Measurements from ENCODE around the gene DMD. TPM values are rescaled to one million over a fixed set of nuclear protein-coding genes. Genes with fewer than 3 reads are reported as not detected.
"Not testable (repeated sequence)": the region's sequence is repeated elsewhere in the genome, so short reads cannot be mapped to it uniquely, and the experiment has no call there.

DMD gene
- polyA plus RNA-seq, 4 donors: 1.6 to 11.6 (median 2.9) TPM

DNA sequence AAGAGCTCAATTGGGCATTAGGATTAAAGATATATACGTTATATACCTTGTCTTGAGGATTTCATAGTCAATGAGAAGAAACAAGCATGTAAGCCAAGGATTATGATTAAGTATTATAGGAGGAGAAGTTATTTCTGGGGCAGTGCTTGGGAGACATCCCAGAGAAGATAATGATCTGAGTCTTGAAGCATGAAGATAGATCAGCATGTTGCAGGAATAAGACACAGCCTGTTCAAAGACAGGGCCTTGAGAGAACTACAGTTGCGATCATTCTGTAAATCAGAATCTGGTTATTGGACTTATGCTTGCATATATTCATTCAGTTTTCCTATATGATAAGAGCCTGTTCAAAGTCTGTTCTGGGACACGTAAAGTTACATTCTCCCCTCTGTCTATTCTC, 1277.3 kb downstream of the DMD start:
- FAIRE-seq (no peak), DNase-seq (no peak)
- Histone ChIP-seq H3K4me3 (ENCODE audit: low read depth in 1 of 3, low read length in 3 of 3) (no peak overlapping the region), H3K36me3 (ENCODE audit: control insufficient read depth in 3 of 3, insufficient read depth in 2 of 3, low read depth in 1 of 3, low read length in 3 of 3) (no peaks in the 10 kb centered on the region), H3K9me3 (ENCODE audit: control insufficient read depth in 2 of 2, insufficient read depth in 1 of 2, low read depth in 1 of 2, low read length in 1 of 2) (no peaks in the 10 kb centered on the region), H3K27ac (ENCODE audit: low read depth in 1 of 3, low read length in 2 of 3) (no peak overlapping the region), H3K27me3 (ENCODE audit: control insufficient read depth in 3 of 3, insufficient read depth in 3 of 3, low read length in 3 of 3) (no peaks in the 10 kb centered on the region), H3K4me1 (ENCODE audit: control insufficient read depth in 3 of 3, insufficient read depth in 2 of 3, low read depth in 1 of 3, low read length in 2 of 3) (no peaks in the 10 kb centered on the region)
- 54 to 68% (median 65%) methylated on average over 3 of the region's 3 CpGs for WGBS, 3 donors

DNA sequence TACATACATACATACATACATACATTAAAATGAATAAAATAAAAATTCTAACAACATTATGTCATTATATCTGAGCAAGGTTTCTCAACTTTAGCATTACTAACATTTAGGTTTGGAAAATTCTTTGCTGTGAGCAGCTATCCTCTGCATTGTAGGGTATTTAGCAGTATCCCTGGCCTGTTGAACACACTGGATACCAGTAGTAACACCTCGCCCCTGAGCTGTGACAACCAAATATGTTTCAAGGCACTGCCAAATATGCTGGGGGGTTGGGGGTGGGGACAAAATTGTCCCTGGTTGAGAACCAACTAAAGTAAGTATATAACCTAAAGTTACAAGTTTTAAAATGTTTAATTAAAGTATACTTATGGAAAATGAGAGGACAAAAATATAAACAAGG, 1278.6 kb downstream of the DMD start:
- FAIRE-seq (no peak), DNase-seq (no peak)
- Histone ChIP-seq H3K4me3 (ENCODE audit: low read depth in 1 of 3, low read length in 3 of 3) (no peak overlapping the region), H3K27me3 (ENCODE audit: control insufficient read depth in 3 of 3, insufficient read depth in 3 of 3, low read length in 3 of 3) (no peaks in the 10 kb centered on the region), H3K9me3 (ENCODE audit: control insufficient read depth in 2 of 2, insufficient read depth in 1 of 2, low read depth in 1 of 2, low read length in 1 of 2) (no peaks in the 10 kb centered on the region), H3K4me1 (ENCODE audit: control insufficient read depth in 3 of 3, insufficient read depth in 2 of 3, low read depth in 1 of 3, low read length in 2 of 3) (no peaks in the 10 kb centered on the region), H3K36me3 (ENCODE audit: control insufficient read depth in 3 of 3, insufficient read depth in 2 of 3, low read depth in 1 of 3, low read length in 3 of 3) (no peaks in the 10 kb centered on the region), H3K27ac (ENCODE audit: low read depth in 1 of 3, low read length in 2 of 3) (no peak overlapping the region)
- WGBS, 3 donors: 79 to 100% (median 94%) methylated on average over 1 of the region's 1 CpG

DNA sequence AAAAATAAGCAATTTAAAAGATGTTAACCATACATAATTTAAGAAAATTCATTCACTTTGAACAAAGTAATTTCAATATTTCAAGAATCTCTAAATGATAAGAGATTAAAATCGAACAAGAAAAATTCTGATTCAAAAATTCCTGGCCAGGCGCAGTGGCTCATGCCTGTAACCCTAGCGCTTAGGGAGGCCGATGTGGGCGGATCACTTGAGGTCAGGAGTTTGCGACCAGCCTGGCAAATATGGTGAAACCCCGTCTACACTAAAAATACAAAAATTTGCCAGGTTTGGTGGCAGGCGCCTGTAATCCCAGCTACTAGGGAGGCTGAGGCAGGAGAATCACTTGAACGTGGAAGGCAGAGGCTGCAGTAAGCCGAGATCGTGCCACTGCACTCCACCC, 1279.0 kb downstream of the DMD start:
- H3K36me3 ChIP-seq (ENCODE audit: control insufficient read depth in 3 of 3, insufficient read depth in 2 of 3, low read depth in 1 of 3, low read length in 3 of 3); H3K4me1 ChIP-seq (ENCODE audit: control insufficient read depth in 3 of 3, insufficient read depth in 2 of 3, low read depth in 1 of 3, low read length in 2 of 3); H3K4me3 ChIP-seq (ENCODE audit: low read depth in 1 of 3, low read length in 3 of 3); FAIRE-seq; H3K9me3 ChIP-seq (ENCODE audit: control insufficient read depth in 2 of 2, insufficient read depth in 1 of 2, low read depth in 1 of 2, low read length in 1 of 2); H3K27ac ChIP-seq (ENCODE audit: low read depth in 1 of 3, low read length in 2 of 3); DNase-seq; H3K27me3 ChIP-seq (ENCODE audit: control insufficient read depth in 3 of 3, insufficient read depth in 3 of 3, low read length in 3 of 3): not testable (repeated sequence)
- 91 to 97% (median 97%) methylated on average over 11 of the region's 11 CpGs for WGBS, 3 donors

DNA sequence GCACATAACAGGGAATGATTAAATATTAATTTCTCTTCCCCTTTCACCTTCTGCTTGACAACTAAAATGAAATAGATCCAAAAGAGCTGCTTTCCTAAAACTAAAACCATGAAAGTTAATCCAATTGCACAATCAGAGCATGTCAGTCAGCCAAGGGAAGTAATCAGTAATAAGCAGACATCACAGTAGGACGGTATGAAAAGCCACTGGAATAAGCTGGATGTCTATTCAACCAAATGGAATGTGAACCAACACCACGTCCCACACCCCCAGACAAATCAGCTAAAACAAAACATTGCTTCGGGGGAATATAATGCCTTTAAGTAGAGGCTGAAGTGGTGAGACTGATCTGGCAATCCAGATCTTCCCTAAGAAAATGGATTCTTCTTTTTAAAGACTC, 1280.1 kb downstream of the DMD start:
- no peak overlapping the region for H3K4me3 ChIP-seq (ENCODE audit: low read depth in 1 of 3, low read length in 3 of 3)
- WGBS, 3 donors: 8 to 45% (median 13%) methylated on average over 3 of the region's 3 CpGs
- H3K4me1 ChIP-seq (ENCODE audit: control insufficient read depth in 3 of 3, insufficient read depth in 2 of 3, low read depth in 1 of 3, low read length in 2 of 3): no peaks in the 10 kb centered on the region
- H3K36me3 ChIP-seq (ENCODE audit: control insufficient read depth in 3 of 3, insufficient read depth in 2 of 3, low read depth in 1 of 3, low read length in 3 of 3): no peaks in the 10 kb centered on the region
- FAIRE-seq (no peak), DNase-seq (peak in 1 of 2 donors; percentile 13)
- H3K27me3 ChIP-seq (ENCODE audit: control insufficient read depth in 3 of 3, insufficient read depth in 3 of 3, low read length in 3 of 3): no peaks in the 10 kb centered on the region
- no peak overlapping the region for H3K27ac ChIP-seq (ENCODE audit: low read depth in 1 of 3, low read length in 2 of 3)
- H3K9me3 ChIP-seq (ENCODE audit: control insufficient read depth in 2 of 2, insufficient read depth in 1 of 2, low read depth in 1 of 2, low read length in 1 of 2): no peaks in the 10 kb centered on the region

DNA sequence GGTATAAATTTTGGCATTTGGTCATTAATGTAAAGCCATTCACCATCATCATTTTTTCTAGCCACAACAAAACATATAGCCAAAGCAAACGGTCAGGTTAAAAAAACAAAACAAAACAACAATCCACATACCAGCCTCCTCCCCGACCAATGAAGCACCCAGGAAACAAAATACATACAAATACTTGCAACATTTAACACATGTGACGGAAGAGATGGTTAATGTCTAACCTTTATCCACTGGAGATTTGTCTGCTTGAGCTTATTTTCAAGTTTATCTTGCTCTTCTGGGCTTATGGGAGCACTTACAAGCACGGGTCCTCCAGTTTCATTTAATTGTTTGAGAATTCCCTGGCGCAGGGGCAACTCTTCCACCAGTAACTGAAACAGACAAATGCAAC, 1282.0 kb downstream of the DMD start:
- 73 to 82% (median 81%) methylated on average over 5 of the region's 5 CpGs for WGBS, 3 donors
- H3K27ac ChIP-seq (ENCODE audit: low read depth in 1 of 3, low read length in 2 of 3): no peak overlapping the region
- no peaks in the 10 kb centered on the region for H3K27me3 ChIP-seq (ENCODE audit: control insufficient read depth in 3 of 3, insufficient read depth in 3 of 3, low read length in 3 of 3)
- H3K4me1 ChIP-seq (ENCODE audit: control insufficient read depth in 3 of 3, insufficient read depth in 2 of 3, low read depth in 1 of 3, low read length in 2 of 3): no peaks in the 10 kb centered on the region
- FAIRE-seq (no peak), DNase-seq (no peak)
- H3K36me3 ChIP-seq (ENCODE audit: control insufficient read depth in 3 of 3, insufficient read depth in 2 of 3, low read depth in 1 of 3, low read length in 3 of 3): no peaks in the 10 kb centered on the region
- H3K9me3 ChIP-seq (ENCODE audit: control insufficient read depth in 2 of 2, insufficient read depth in 1 of 2, low read depth in 1 of 2, low read length in 1 of 2): no peaks in the 10 kb centered on the region
- no peak overlapping the region for H3K4me3 ChIP-seq (ENCODE audit: low read depth in 1 of 3, low read length in 3 of 3)

DNA sequence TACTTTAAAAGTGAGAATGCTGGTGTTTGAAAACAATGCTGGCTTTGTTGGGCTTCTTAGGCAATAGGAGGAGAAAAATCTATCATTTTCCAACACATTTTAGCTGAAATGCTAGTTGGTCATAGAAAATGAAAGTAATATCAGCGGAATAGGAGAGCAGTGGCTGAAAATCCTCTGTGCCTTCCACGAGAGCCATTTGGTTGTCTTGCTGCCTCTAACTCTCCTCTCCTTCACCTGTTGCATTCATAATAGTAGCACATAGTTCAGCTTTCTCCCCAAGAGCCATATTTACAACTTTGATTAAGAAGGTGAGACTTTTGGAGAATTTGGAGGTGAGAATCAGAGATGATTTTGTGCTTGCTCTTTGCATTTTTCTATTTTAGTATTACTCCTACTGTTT, 1290.1 kb downstream of the DMD start:
- FAIRE-seq (no peak), DNase-seq (no peak)
- no peaks in the 10 kb centered on the region for H3K36me3 ChIP-seq (ENCODE audit: control insufficient read depth in 3 of 3, insufficient read depth in 2 of 3, low read depth in 1 of 3, low read length in 3 of 3)
- no peaks in the 10 kb centered on the region for H3K27me3 ChIP-seq (ENCODE audit: control insufficient read depth in 3 of 3, insufficient read depth in 3 of 3, low read length in 3 of 3)
- no peaks in the 10 kb centered on the region for H3K4me1 ChIP-seq (ENCODE audit: control insufficient read depth in 3 of 3, insufficient read depth in 2 of 3, low read depth in 1 of 3, low read length in 2 of 3)
- 9 to 58% (median 38%) methylated on average over 2 of the region's 2 CpGs for WGBS, 3 donors
- H3K27ac ChIP-seq (ENCODE audit: low read depth in 1 of 3, low read length in 2 of 3): no peak overlapping the region
- no peak overlapping the region for H3K4me3 ChIP-seq (ENCODE audit: low read depth in 1 of 3, low read length in 3 of 3)
- H3K9me3 ChIP-seq (ENCODE audit: control insufficient read depth in 2 of 2, insufficient read depth in 1 of 2, low read depth in 1 of 2, low read length in 1 of 2): no peaks in the 10 kb centered on the region

DNA sequence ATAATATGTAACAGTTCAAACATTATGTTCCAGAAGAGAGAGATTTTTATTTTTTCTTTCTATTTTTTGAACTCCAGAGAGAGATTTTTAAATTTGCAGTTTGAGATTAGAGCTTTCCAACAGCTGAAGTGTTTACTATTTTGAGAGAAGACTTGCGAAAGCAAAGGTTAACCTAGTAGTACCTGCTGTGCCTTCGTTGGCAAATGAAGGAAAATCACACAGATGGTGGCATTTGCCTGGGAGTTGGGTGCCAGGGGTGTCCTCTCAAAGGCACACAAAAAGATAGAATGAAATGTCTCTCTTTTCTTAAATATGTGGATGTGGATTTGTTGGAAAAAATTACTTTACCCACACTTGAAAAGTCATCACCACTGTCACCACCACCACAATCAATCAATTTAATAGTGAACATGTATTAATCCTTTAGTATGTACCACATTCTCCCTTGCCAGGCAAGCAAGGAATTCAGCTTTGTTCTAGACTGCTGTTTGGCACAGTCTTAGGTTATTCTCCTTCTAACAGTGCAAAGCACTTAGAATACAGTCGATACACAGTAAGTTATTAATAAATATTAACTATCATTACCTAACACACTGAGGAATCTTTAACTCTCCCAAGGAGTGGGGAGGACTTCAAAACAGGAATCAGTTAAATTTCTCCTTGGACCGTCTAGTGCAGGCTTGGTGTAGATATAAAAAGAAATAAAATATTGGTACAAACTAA, 1301.3 kb downstream of the DMD start:
- Histone ChIP-seq H3K27me3 (ENCODE audit: control insufficient read depth in 3 of 3, insufficient read depth in 3 of 3, low read length in 3 of 3) (no peaks in the 10 kb centered on the region), H3K4me1 (ENCODE audit: control insufficient read depth in 3 of 3, insufficient read depth in 2 of 3, low read depth in 1 of 3, low read length in 2 of 3) (no peaks in the 10 kb centered on the region), H3K36me3 (ENCODE audit: control insufficient read depth in 3 of 3, insufficient read depth in 2 of 3, low read depth in 1 of 3, low read length in 3 of 3) (no peaks in the 10 kb centered on the region), H3K9me3 (ENCODE audit: control insufficient read depth in 2 of 2, insufficient read depth in 1 of 2, low read depth in 1 of 2, low read length in 1 of 2) (peaks cover 0 to 6% of the 10 kb centered on the region in 2 donors), H3K27ac (ENCODE audit: low read depth in 1 of 3, low read length in 2 of 3) (no peak overlapping the region), H3K4me3 (ENCODE audit: low read depth in 1 of 3, low read length in 3 of 3) (no peak overlapping the region)
- 67 to 81% (median 67%) methylated on average over 4 of the region's 4 CpGs for WGBS, 3 donors
- no peak for DNase-seq
- FAIRE-seq: peak; percentile 85

DNA sequence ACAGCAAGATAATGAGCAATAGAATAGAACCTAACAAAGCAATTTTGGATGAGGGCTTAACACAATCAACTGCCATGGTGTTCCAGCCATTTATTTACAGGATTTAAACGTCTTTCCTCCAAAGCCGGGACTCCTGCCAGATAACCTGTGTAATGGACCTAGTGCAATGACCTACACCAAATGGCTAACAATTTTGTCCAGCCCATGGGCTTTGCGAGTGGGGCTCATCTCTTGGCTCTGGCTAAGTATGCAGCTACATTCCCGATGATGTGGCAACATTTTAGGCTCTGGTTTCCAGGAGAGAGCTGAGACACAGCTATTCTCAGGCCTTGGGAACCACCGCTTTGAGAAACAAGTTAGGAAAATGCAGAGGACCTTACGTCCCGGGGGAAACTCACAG, 1317.2 kb downstream of the DMD start:
- no peak for DNase-seq
- Histone ChIP-seq H3K27me3 (ENCODE audit: control insufficient read depth in 3 of 3, insufficient read depth in 3 of 3, low read length in 3 of 3) (no peaks in the 10 kb centered on the region), H3K9me3 (ENCODE audit: control insufficient read depth in 2 of 2, insufficient read depth in 1 of 2, low read depth in 1 of 2, low read length in 1 of 2) (no peaks in the 10 kb centered on the region), H3K4me3 (ENCODE audit: low read depth in 1 of 3, low read length in 3 of 3) (no peak overlapping the region), H3K27ac (ENCODE audit: low read depth in 1 of 3, low read length in 2 of 3) (no peak overlapping the region), H3K4me1 (ENCODE audit: control insufficient read depth in 3 of 3, insufficient read depth in 2 of 3, low read depth in 1 of 3, low read length in 2 of 3) (no peaks in the 10 kb centered on the region), H3K36me3 (ENCODE audit: control insufficient read depth in 3 of 3, insufficient read depth in 2 of 3, low read depth in 1 of 3, low read length in 3 of 3) (no peaks in the 10 kb centered on the region)
- FAIRE-seq: no peak
- WGBS, 3 donors: 75 to 79% (median 76%) methylated on average over 7 of the region's 7 CpGs

DNA sequence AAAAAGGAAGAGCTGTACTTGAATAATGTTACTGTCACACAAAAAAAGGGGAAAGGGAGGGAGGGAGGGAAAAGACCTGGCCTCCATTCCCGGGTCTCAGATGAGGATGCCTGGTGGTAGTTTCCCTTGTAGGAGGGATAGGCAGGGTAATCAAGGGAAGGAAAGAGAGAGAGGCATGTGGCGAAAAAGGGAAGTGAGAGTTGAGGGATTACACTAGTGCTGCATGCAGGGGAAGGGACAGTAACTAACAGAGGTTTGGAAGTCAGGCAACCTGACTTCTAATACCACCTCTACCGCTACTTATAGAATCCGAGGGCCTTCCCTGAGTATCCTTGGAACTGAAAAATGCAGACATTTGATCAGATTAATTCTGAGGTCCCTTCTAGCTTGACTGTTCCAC, 1317.8 kb downstream of the DMD start:
- no peaks in the 10 kb centered on the region for H3K27me3 ChIP-seq (ENCODE audit: control insufficient read depth in 3 of 3, insufficient read depth in 3 of 3, low read length in 3 of 3)
- H3K4me1 ChIP-seq (ENCODE audit: control insufficient read depth in 3 of 3, insufficient read depth in 2 of 3, low read depth in 1 of 3, low read length in 2 of 3): no peaks in the 10 kb centered on the region
- no peak overlapping the region for H3K27ac ChIP-seq (ENCODE audit: low read depth in 1 of 3, low read length in 2 of 3)
- no peaks in the 10 kb centered on the region for H3K36me3 ChIP-seq (ENCODE audit: control insufficient read depth in 3 of 3, insufficient read depth in 2 of 3, low read depth in 1 of 3, low read length in 3 of 3)
- no peak for FAIRE-seq
- 65 to 85% (median 71%) methylated on average over 4 of the region's 4 CpGs for WGBS, 3 donors
- no peak for DNase-seq
- no peak overlapping the region for H3K4me3 ChIP-seq (ENCODE audit: low read depth in 1 of 3, low read length in 3 of 3)
- H3K9me3 ChIP-seq (ENCODE audit: control insufficient read depth in 2 of 2, insufficient read depth in 1 of 2, low read depth in 1 of 2, low read length in 1 of 2): no peaks in the 10 kb centered on the region

Data from small intestine (tissue), 7 donors.